ENCODE data around the gene RUSC1.

The RUSC1 gene

DNA sequence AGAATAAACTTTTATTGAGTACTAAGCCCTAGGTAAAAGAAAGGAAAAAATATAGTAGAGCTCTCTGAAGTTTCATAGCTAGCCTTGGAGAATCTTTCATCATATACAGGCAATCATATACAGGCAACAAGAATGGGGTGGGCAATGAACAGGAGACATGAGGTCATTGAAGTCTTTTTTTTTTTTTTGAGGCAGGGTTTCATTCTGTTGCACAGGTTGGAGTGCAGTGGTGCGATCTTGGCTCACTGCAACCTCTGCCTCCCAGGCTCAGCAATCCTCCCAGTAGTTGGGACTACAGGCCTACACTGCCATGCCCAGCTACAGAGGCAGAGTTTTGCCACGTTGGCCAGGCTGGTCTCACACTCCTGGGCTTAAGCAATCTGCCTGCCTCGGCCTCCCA is 22.1 kb downstream of the RUSC1 start:
- WGBS (ENCODE audit: insufficient coverage) = 100% methylated on average over 3 of the region's 3 CpGs
- Histone ChIP-seq H3K4me3 (ENCODE audit: control insufficient read depth in 1 of 7, extremely low read depth in 1 of 7, insufficient read depth in 4 of 7, low read depth in 2 of 7, low read length in 6 of 7) (no peak overlapping the region), H3K4me1 (ENCODE audit: control extremely low read depth in 1 of 4, control insufficient read depth in 4 of 4, insufficient read depth in 4 of 4, low read length in 3 of 4) (no peaks in the 10 kb centered on the region), H3K9me3 (ENCODE audit: control extremely low read depth in 1 of 5, control insufficient read depth in 4 of 5, insufficient read depth in 2 of 5, low read depth in 1 of 5, low read length in 4 of 5) (no peaks in the 10 kb centered on the region), H3K27me3 (replicated peaks in 2 of 5; ENCODE audit: control insufficient read depth in 4 of 5, insufficient read depth in 5 of 5, low read length in 4 of 5) (no peaks in the 10 kb centered on the region), H3K27ac (ENCODE audit: insufficient read depth in 1 of 2, low read depth in 1 of 2, low read length in 2 of 2, poor library complexity in 1 of 2, severe bottlenecking in 2 of 2) (no peak overlapping the region), H3K36me3 (ENCODE audit: control insufficient read depth in 4 of 4, insufficient read depth in 4 of 4, low read length in 3 of 4) (peaks cover 35 to 89% (median 57%) of the 10 kb centered on the region in 4 experiments)
- ChIA-PET CTCF (interaction anchor here (1.3 to 2.4 kb wide), 2 partner anchors 9 to 92 kb away, joined by 3 to 5 read pairs; no protein-coding TSS in a partner anchor), POLR2A (no interaction called here)
- DNase-seq = no peak

DNA sequence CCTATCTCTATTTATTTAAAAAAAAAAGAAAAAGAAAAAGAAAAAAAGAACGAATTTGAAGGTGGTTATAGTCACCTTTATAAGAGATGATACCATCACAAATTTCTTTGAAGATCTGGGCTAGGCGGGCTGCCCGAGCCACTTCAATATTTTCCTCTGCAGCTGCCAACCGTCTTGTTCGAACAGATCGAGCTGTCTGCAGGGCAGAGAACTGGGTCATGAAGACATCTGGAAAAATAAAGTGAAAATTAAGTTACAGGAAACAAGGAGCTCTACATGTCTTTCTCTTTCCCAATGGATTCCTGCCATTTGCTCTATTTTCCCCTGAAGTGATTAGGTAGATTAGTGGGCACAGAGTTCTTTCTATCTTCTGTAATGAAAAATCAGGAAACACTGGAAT is 31.9 kb downstream of the RUSC1 start:
- CTCF ChIA-PET = interaction anchor here (2.1 kb wide), 1 partner anchor 101 kb away, joined by 7 read pairs; no protein-coding TSS in a partner anchor
- POLR2A ChIA-PET = interaction anchor here (0.7 to 1.0 kb wide), 2 partner anchors 24 to 35 kb away, joined by 3 read pairs; no protein-coding TSS in a partner anchor
- no peaks in the 10 kb centered on the region for H3K9me3 ChIP-seq (ENCODE audit: control extremely low read depth in 1 of 5, control insufficient read depth in 4 of 5, insufficient read depth in 2 of 5, low read depth in 1 of 5, low read length in 4 of 5)
- no peaks in the 10 kb centered on the region for H3K4me1 ChIP-seq (ENCODE audit: control extremely low read depth in 1 of 4, control insufficient read depth in 4 of 4, insufficient read depth in 4 of 4, low read length in 3 of 4)
- no peak for DNase-seq
- H3K4me3 ChIP-seq (ENCODE audit: control insufficient read depth in 1 of 7, extremely low read depth in 1 of 7, insufficient read depth in 4 of 7, low read depth in 2 of 7, low read length in 6 of 7) = no peak overlapping the region
- H3K27me3 ChIP-seq (replicated peaks in 2 of 5; ENCODE audit: control insufficient read depth in 4 of 5, insufficient read depth in 5 of 5, low read length in 4 of 5) = no peaks in the 10 kb centered on the region
- WGBS (ENCODE audit: insufficient coverage) = no CpG with 5 or more reads among the region's 6 CpGs
- H3K27ac ChIP-seq (ENCODE audit: insufficient read depth in 1 of 2, low read depth in 1 of 2, low read length in 2 of 2, poor library complexity in 1 of 2, severe bottlenecking in 2 of 2) = no peak overlapping the region
- H3K36me3 ChIP-seq (ENCODE audit: control insufficient read depth in 4 of 4, insufficient read depth in 4 of 4, low read length in 3 of 4) = peaks cover 32 to 78% (median 56%) of the 10 kb centered on the region in 4 experiments

DNA sequence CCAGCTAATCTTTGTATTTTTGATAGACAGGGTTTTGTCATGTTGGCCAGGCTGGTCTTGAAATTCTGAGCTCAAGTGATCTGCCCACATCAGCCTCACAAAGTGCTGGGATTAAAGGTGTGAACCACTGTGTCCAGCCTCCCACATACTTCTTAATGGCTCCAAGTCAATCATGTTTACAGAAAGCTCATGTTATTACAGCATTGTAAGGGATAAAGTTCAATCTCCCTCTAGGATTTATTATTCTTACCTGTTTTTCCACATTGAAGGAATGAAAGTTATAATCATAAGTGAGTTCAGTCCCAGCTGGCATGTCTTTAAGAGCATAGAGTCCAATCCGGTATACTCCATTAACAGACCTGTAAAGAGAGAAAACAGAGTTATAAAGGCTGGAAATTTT is 39.4 kb downstream of the RUSC1 start:
- no peaks in the 10 kb centered on the region for H3K4me1 ChIP-seq (ENCODE audit: control extremely low read depth in 1 of 4, control insufficient read depth in 4 of 4, insufficient read depth in 4 of 4, low read length in 3 of 4)
- POLR2A ChIA-PET = no interaction called here
- H3K36me3 ChIP-seq (ENCODE audit: control insufficient read depth in 4 of 4, insufficient read depth in 4 of 4, low read length in 3 of 4) = peaks cover 17 to 57% (median 29%) of the 10 kb centered on the region in 4 experiments
- H3K9me3 ChIP-seq (ENCODE audit: control extremely low read depth in 1 of 5, control insufficient read depth in 4 of 5, insufficient read depth in 2 of 5, low read depth in 1 of 5, low read length in 4 of 5) = no peaks in the 10 kb centered on the region
- no CpG with 5 or more reads among the region's 1 CpG for WGBS (ENCODE audit: insufficient coverage)
- no peaks in the 10 kb centered on the region for H3K27me3 ChIP-seq (replicated peaks in 2 of 5; ENCODE audit: control insufficient read depth in 4 of 5, insufficient read depth in 5 of 5, low read length in 4 of 5)
- H3K27ac ChIP-seq (ENCODE audit: insufficient read depth in 1 of 2, low read depth in 1 of 2, low read length in 2 of 2, poor library complexity in 1 of 2, severe bottlenecking in 2 of 2) = no peak overlapping the region
- no peak overlapping the region for H3K4me3 ChIP-seq (ENCODE audit: control insufficient read depth in 1 of 7, extremely low read depth in 1 of 7, insufficient read depth in 4 of 7, low read depth in 2 of 7, low read length in 6 of 7)
- CTCF ChIA-PET = interaction anchor here (0.6 to 0.8 kb wide), 3 partner anchors 16 to 167 kb away, joined by 3 read pairs; no protein-coding TSS in a partner anchor
- no peak for DNase-seq

DNA sequence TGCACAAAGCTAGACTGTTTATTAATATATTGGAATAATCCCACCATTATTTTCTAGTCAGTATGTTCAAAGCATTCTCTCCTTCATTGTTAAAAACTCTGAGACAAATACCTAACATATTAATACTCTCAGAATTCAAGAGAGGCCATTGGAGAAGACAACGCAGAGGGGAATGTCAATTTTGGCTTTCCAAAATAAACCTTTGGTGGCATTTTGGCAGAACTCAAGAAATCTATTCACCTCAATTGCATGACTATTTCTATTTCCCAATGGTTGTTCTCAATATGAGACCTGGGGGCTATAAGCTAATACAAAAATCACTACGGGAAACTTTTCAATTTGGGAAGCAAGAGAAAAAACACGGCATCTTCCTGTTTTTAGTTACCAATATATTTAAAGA is 58.5 kb downstream of the RUSC1 start:
- no peak overlapping the region for H3K27ac ChIP-seq (ENCODE audit: insufficient read depth in 1 of 2, low read depth in 1 of 2, low read length in 2 of 2, poor library complexity in 1 of 2, severe bottlenecking in 2 of 2)
- no peaks in the 10 kb centered on the region for H3K27me3 ChIP-seq (replicated peaks in 2 of 5; ENCODE audit: control insufficient read depth in 4 of 5, insufficient read depth in 5 of 5, low read length in 4 of 5)
- POLR2A ChIA-PET = no interaction called here
- DNase-seq = no peak
- CTCF ChIA-PET = interaction anchor here (0.8 to 1.3 kb wide), 2 partner anchors 13 to 14 kb away, joined by 3 read pairs; no protein-coding TSS in a partner anchor
- H3K9me3 ChIP-seq (ENCODE audit: control extremely low read depth in 1 of 5, control insufficient read depth in 4 of 5, insufficient read depth in 2 of 5, low read depth in 1 of 5, low read length in 4 of 5) = no peaks in the 10 kb centered on the region
- WGBS (ENCODE audit: insufficient coverage) = no CpG with 5 or more reads among the region's 3 CpGs
- no peak overlapping the region for H3K4me3 ChIP-seq (ENCODE audit: control insufficient read depth in 1 of 7, extremely low read depth in 1 of 7, insufficient read depth in 4 of 7, low read depth in 2 of 7, low read length in 6 of 7)
- H3K36me3 ChIP-seq (ENCODE audit: control insufficient read depth in 4 of 4, insufficient read depth in 4 of 4, low read length in 3 of 4) = peaks cover 25 to 55% (median 32%) of the 10 kb centered on the region in 4 experiments
- no peaks in the 10 kb centered on the region for H3K4me1 ChIP-seq (ENCODE audit: control extremely low read depth in 1 of 4, control insufficient read depth in 4 of 4, insufficient read depth in 4 of 4, low read length in 3 of 4)

DNA sequence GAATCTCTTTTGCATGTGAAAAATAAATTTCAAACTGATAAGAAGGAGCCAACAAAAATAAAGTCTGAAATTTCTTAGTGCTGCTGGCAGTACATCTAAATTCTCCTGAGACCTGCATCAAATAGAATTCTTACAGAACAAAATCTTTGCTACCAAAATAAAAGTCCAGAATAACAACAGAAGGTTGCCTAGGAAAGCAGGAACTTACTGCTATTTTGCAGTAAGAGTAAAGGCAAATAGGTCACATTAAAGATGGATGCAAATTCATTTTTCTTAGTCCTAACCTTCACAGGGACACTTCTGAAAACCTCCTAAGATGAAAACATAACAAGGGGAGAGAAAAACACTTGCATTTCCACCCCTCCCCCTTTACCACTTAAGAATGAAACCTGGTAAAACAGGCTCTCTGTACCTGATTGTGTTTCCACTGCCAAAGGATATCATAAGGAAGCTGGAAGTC is 59.0 kb downstream of the RUSC1 start:
- DNase-seq = peak; percentile 11 to 69 (median 53)
- Histone ChIP-seq H3K9me3 (ENCODE audit: control extremely low read depth in 1 of 5, control insufficient read depth in 4 of 5, insufficient read depth in 2 of 5, low read depth in 1 of 5, low read length in 4 of 5) (no peaks in the 10 kb centered on the region), H3K27ac (ENCODE audit: insufficient read depth in 1 of 2, low read depth in 1 of 2, low read length in 2 of 2, poor library complexity in 1 of 2, severe bottlenecking in 2 of 2) (no peak overlapping the region), H3K27me3 (replicated peaks in 2 of 5; ENCODE audit: control insufficient read depth in 4 of 5, insufficient read depth in 5 of 5, low read length in 4 of 5) (no peaks in the 10 kb centered on the region), H3K4me1 (ENCODE audit: control extremely low read depth in 1 of 4, control insufficient read depth in 4 of 4, insufficient read depth in 4 of 4, low read length in 3 of 4) (no peaks in the 10 kb centered on the region), H3K4me3 (ENCODE audit: control insufficient read depth in 1 of 7, extremely low read depth in 1 of 7, insufficient read depth in 4 of 7, low read depth in 2 of 7, low read length in 6 of 7) (no peak overlapping the region), H3K36me3 (ENCODE audit: control insufficient read depth in 4 of 4, insufficient read depth in 4 of 4, low read length in 3 of 4) (peaks cover 23 to 52% (median 28%) of the 10 kb centered on the region in 4 experiments)
- ChIA-PET CTCF (interaction anchor here (0.9 kb wide), 1 partner anchor 103 kb away, joined by 3 read pairs; no protein-coding TSS in a partner anchor), POLR2A (no interaction called here)
